DMS 273 (cell line): ENCODE results near the gene LRRC4C.

Experiments
- DNase-seq: peaks from one replicate; lab custom pipeline; 2025; ENCODE audit not compliant: unreplicated experiment; lab: John Stamatoyannopoulos, UW

The LRRC4C gene

GRCh38 chr11:41267451-41267850 lies 192.0 kb downstream of the LRRC4C start:
- DNase-seq: no peak

- DNase-seq: no peak
These were observed 203.4 kb downstream of the LRRC4C start for GRCh38 chr11:41256041-41256440.

GRCh38 chr11:41254966-41255365 lies 204.5 kb downstream of the LRRC4C start:
- no peak for DNase-seq

- DNase-seq: no peak
These were observed 209.0 kb downstream of the LRRC4C start for GRCh38 chr11:41250408-41250935.

- no peak for DNase-seq
These were observed 211.8 kb downstream of the LRRC4C start for GRCh38 chr11:41247621-41248020.

- no peak for DNase-seq
These were observed 213.1 kb downstream of the LRRC4C start for GRCh38 chr11:41246399-41246745.

- DNase-seq: no peak
These were observed 213.6 kb downstream of the LRRC4C start for GRCh38 chr11:41245704-41246398.

GRCh38 chr11:41245184-41245583 lies 214.3 kb downstream of the LRRC4C start:
- no peak for DNase-seq

- no peak for DNase-seq
These were observed 222.1 kb downstream of the LRRC4C start for GRCh38 chr11:41237382-41237781.

GRCh38 chr11:41235668-41236067 lies 223.8 kb downstream of the LRRC4C start:
- no peak for DNase-seq

GRCh38 chr11:41225856-41226633 lies 233.4 kb downstream of the LRRC4C start:
- no peak for DNase-seq

- no peak for DNase-seq
These were observed 237.2 kb downstream of the LRRC4C start for GRCh38 chr11:41222236-41222635.

GRCh38 chr11:41206388-41206787 lies 253.1 kb downstream of the LRRC4C start:
- no peak for DNase-seq

- peak; percentile 51 for DNase-seq
These were observed 258.3 kb downstream of the LRRC4C start for GRCh38 chr11:41201156-41201555.

- DNase-seq: no peak
These were observed 268.9 kb downstream of the LRRC4C start for GRCh38 chr11:41190437-41191082.

GRCh38 chr11:41189701-41190436 lies 269.6 kb downstream of the LRRC4C start:
- DNase-seq: no peak

GRCh38 chr11:41177791-41178190 lies 281.7 kb downstream of the LRRC4C start:
- no peak for DNase-seq

- DNase-seq: no peak
These were observed 284.0 kb downstream of the LRRC4C start for GRCh38 chr11:41175304-41175972.

- no peak for DNase-seq
These were observed 313.1 kb downstream of the LRRC4C start for GRCh38 chr11:41146326-41146725.

- no peak for DNase-seq
These were observed 314.0 kb downstream of the LRRC4C start for GRCh38 chr11:41145420-41145819.

- DNase-seq: no peak
These were observed 324.5 kb downstream of the LRRC4C start for GRCh38 chr11:41134971-41135370.
